ENCODE measurements around the gene ACBD6. TPM values are rescaled to one million over a fixed set of nuclear protein-coding genes. Genes with fewer than 3 reads are reported as not detected.
"Not testable (repeated sequence)": the region's sequence is repeated elsewhere in the genome, so short reads cannot be mapped to it uniquely, and the experiment has no call there.

The ACBD6 gene
- total RNA-seq, 1 donor from 2014 or later: 57.5 TPM

DNA sequence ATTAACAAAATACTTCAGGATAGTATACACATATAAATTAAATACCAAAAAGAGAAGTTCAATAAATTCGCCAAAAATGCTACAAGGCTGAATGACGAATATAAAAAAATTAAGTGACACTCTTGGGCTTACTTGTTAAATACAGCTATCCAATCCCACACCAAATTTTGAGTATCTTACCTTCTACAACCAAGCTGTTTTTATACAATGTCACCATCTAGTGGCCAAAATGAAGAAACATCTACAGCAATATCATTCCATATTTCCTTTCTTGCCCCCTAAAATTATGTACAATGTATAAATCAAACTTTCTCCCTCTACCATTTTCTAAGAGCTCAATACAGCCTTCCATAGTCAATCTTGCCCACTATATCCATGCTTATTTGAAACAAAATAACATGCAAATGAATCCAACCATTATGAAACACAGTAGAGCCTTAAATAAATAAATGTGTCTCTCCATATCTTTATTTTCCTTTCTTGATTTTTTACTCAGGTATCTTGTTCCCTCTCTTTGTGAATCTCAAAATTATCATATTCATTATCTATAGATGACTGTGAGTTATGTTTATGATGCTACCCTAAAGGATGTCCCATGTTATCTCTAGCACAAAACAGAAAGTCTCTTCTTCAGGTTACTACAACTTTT is 86.3 kb downstream of the ACBD6 start:
- TF ChIP-seq, protein P1, sequence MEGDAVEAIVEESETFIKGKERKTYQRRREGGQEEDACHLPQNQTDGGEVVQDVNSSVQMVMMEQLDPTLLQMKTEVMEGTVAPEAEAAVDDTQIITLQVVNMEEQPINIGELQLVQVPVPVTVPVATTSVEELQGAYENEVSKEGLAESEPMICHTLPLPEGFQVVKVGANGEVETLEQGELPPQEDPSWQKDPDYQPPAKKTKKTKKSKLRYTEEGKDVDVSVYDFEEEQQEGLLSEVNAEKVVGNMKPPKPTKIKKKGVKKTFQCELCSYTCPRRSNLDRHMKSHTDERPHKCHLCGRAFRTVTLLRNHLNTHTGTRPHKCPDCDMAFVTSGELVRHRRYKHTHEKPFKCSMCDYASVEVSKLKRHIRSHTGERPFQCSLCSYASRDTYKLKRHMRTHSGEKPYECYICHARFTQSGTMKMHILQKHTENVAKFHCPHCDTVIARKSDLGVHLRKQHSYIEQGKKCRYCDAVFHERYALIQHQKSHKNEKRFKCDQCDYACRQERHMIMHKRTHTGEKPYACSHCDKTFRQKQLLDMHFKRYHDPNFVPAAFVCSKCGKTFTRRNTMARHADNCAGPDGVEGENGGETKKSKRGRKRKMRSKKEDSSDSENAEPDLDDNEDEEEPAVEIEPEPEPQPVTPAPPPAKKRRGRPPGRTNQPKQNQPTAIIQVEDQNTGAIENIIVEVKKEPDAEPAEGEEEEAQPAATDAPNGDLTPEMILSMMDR (IDR thresholded peaks at IDR 0.05): peak; percentile 65
- H3K27ac Mint-ChIP-seq (ENCODE audit: unreplicated experiment): no peak overlapping the region
- DNase-seq (ENCODE audit: extremely low spot score, unreplicated experiment): no peak
- no peaks in the 10 kb centered on the region for H3K9me3 Mint-ChIP-seq (ENCODE audit: unreplicated experiment)
- H3K27me3 Mint-ChIP-seq (ENCODE audit: unreplicated experiment): no peaks in the 10 kb centered on the region
- H3K4me1 Mint-ChIP-seq (ENCODE audit: unreplicated experiment): no peaks in the 10 kb centered on the region
- peaks cover 18% of the 10 kb centered on the region for H3K36me3 Mint-ChIP-seq (ENCODE audit: unreplicated experiment)
- H3K4me3 Mint-ChIP-seq (ENCODE audit: unreplicated experiment): no peak overlapping the region

DNA sequence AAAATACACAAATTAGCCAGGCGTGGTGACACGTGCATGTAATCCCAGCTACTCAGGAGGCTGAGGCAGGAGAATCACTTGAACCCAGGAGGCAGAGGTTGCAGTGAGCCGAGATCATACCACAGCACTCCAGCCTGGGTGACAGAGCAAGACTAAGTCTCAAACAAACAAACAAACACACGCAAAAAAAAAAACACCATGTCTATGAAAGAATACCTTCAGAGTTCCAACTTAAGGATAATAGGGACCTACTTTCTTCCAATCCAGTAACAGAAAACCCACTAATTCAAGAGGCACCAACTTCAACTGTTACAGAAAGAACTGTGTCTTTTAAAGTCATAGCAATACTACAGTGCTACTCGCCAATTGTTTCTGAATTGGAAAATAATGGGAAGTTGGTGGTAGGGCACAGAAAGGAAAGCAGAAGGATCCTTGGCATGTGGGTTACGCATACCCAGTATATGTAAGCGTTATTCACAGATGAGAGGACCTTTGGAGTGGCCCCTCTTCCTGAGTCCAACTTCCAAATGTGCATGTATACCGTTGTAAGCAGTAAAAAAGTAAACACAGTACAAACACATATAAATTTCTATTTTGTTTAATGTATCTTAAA is 87.0 kb downstream of the ACBD6 start:
- Mint-ChIP-seq H3K36me3 (ENCODE audit: unreplicated experiment) (peaks cover 25% of the 10 kb centered on the region), H3K27me3 (ENCODE audit: unreplicated experiment) (no peaks in the 10 kb centered on the region), H3K9me3 (ENCODE audit: unreplicated experiment) (no peaks in the 10 kb centered on the region), H3K4me3 (ENCODE audit: unreplicated experiment) (no peak overlapping the region), H3K4me1 (ENCODE audit: unreplicated experiment) (no peaks in the 10 kb centered on the region), H3K27ac (ENCODE audit: unreplicated experiment) (no peak overlapping the region)
- no peak for DNase-seq (ENCODE audit: extremely low spot score, unreplicated experiment)
- TF ChIP-seq, protein P1 (IDR thresholded peaks at IDR 0.05): no peak

DNA sequence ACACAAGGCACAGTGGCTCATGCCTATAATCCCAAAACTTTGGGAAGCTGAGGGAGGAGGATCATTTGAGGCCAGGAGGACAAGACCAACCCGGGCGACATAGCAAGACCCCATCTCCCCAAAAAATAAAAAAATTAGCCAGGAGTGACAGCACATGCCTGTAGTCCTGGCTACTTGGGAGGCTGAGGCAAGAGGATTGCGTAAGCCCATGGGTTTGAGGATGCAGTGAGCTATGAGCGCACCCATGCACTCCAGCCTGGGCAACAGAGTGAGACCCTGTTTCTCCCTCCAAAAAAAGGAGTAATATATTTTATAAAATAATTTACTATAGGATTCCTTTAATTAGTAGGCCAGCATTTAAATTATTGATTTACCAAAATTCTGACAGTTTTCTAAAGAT is 89.8 kb downstream of the ACBD6 start:
- Mint-ChIP-seq H3K27ac (ENCODE audit: unreplicated experiment) (no peak overlapping the region), H3K9me3 (ENCODE audit: unreplicated experiment) (no peaks in the 10 kb centered on the region), H3K4me3 (ENCODE audit: unreplicated experiment) (no peak overlapping the region), H3K4me1 (ENCODE audit: unreplicated experiment) (no peaks in the 10 kb centered on the region), H3K36me3 (ENCODE audit: unreplicated experiment) (peaks cover 26% of the 10 kb centered on the region), H3K27me3 (ENCODE audit: unreplicated experiment) (no peaks in the 10 kb centered on the region)
- TF ChIP-seq, protein P1 (IDR thresholded peaks at IDR 0.05): no peak
- no peak for DNase-seq (ENCODE audit: extremely low spot score, unreplicated experiment)

DNA sequence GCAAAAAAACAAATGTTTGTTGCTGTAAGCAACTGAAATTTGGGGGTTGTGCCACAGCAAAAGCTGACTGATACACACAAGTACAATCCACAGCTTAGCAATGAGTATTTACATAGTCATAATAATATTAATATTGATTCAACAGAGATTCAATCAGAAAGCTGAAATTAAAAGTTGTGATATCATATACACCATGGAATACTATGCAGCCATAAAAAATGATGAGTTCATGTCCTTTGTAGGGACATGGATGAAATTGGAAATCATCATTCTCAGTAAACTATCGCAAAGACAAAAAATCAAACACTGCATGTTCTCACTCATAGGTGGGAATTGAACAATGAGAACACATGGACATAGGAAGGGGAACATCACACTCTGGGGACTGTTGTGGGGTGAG is 94.2 kb downstream of the ACBD6 start:
- H3K9me3 Mint-ChIP-seq (ENCODE audit: unreplicated experiment); H3K4me3 Mint-ChIP-seq (ENCODE audit: unreplicated experiment); H3K27me3 Mint-ChIP-seq (ENCODE audit: unreplicated experiment); DNase-seq (ENCODE audit: extremely low spot score, unreplicated experiment); H3K27ac Mint-ChIP-seq (ENCODE audit: unreplicated experiment); H3K4me1 Mint-ChIP-seq (ENCODE audit: unreplicated experiment): not testable (repeated sequence)
- H3K36me3 Mint-ChIP-seq (ENCODE audit: unreplicated experiment): peaks cover 30% of the 10 kb centered on the region

DNA sequence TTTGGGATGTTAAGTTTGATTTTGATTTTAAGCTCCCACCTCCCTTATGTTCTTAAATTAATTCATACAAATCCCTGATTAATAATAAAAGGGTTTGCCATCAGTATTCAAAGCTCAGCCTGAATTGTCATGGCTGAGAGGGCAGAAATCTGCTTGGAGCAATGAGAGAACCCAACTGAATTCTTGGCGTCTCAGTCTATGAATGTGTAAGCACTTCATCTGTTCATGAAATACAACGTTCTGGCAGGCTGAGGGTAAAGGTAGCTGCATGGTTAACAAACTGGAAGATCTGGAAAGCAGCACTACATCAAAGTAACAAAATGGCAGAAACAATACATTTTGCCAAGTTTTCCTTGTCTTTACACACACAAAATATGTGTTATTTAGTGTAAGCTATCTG is 95.3 kb downstream of the ACBD6 start:
- Mint-ChIP-seq H3K9me3 (ENCODE audit: unreplicated experiment) (no peaks in the 10 kb centered on the region), H3K27me3 (ENCODE audit: unreplicated experiment) (no peaks in the 10 kb centered on the region), H3K4me1 (ENCODE audit: unreplicated experiment) (no peaks in the 10 kb centered on the region), H3K4me3 (ENCODE audit: unreplicated experiment) (no peak overlapping the region), H3K36me3 (ENCODE audit: unreplicated experiment) (peaks cover 24% of the 10 kb centered on the region), H3K27ac (ENCODE audit: unreplicated experiment) (no peak overlapping the region)
- no peak for DNase-seq (ENCODE audit: extremely low spot score, unreplicated experiment)
- TF ChIP-seq, protein P1 (IDR thresholded peaks at IDR 0.05): no peak

All from osteocyte (in vitro differentiated cells).